HG03097 (cell line): Measurements from ENCODE around the gene RBBP8NL.

ENCODE experiments used
- ATAC-seq: cut with Tn5 transposase; IDR thresholded peaks from one replicate; pipeline ENCODE4 v1.9.1; 2021; ENCODE audit not compliant: unreplicated experiment, low FRiP score

RBBP8NL gene

DNA sequence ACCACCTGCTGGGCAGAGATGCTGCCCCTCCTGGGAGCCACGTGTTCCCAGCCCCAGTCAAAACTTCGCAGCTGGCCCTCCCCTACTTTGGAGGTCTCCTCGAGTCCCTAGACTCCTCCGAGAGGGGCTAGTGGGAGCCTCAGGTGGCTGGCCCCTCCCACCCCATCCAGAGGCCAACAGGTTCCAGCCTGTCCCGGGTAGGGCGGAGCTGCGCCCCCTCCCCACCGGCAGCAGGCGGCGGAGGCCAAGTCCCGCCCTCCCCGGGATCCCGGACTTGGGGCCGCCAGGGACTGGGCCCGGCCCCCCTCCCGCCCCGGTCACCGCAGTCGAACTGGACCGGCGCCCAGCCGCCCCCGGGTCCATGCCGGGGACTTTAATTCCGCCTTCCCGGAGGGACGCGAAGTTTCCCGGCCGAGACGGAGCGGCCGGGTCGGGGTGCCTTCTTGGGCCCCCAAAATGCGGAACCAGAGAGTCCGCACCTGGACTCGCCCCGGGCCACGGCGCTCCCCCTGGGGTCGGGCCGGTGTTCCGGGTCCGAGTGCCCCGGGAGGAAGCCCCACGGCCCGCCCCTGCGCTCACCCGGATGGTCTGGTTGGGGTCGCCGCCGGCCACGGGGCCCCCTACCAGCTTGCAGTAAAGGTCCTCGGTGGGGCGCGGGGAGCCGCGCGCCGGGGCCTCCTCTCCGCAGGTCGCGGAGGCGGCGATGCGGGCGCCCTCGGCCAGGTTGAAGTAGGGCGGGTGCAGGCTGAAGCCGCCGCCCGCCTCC, 60.8 kb downstream of the RBBP8NL start:
- no peak for ATAC-seq

DNA sequence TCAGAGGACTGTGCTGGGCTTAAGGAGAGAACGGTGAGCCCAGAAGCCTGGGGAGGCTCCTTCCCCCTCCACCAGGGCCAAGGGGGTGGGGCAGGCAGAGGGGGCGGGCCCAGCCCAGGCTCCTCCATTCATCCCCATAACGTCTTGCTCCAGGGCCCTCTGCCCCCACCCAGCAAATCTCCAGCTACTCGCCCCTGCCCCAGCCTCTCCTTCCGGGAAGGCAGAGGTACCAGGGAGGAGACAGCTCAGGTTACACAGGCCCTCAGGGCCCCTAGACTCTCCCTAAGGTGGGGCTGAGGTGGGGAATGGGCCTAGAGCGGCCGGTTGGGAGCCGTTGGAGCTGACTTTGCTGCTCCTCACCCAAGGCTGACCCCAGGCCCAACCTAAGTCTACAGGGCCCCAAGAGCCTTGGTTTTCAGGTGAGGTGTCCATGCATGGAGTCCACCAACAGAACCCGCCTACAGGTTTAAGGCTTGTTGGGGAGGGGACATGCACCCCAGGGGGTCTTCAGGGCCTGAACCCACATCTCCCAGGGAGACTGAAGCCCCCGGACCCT, 61.4 kb downstream of the RBBP8NL start:
- ATAC-seq = no peak

DNA sequence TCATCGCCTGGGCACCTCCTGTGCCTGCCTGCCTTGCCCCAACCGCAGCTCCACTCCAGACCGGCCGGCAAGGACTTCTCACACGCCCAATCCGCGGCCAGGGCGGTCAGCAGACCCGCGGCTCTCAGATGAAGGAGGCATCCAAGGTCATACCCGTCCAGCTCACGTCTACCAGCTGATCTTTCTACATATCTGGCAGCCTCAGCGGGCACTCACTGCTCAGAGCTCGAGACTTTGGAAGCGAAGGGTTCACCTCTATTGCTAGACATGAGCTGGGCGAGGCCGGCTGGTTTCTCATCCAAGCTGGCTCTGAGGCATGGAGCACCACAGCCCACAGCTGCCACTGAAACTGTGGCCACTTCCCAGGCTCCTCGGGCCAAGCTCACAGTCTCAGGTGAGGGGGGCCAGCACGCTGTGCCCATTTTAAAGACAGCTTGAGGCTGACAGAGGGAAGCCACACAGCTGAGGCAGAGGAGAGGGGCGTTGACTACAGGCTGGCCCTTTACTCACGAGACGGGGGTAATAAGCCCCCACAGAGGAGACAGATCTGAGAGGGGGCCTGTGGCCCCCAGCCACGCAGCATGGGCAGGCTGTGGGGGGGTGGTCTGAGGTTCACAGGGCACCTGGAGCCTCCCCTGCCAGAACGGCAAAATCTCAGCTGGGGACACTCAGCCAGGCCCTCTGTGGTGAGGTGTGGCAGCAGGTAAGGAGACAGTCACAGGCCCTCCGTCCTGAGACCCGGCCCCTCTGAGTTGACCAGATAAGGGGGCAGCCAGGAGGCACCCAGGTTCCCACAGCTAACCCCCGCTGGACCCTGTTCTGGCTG, 62.2 kb downstream of the RBBP8NL start:
- ATAC-seq = no peak

DNA sequence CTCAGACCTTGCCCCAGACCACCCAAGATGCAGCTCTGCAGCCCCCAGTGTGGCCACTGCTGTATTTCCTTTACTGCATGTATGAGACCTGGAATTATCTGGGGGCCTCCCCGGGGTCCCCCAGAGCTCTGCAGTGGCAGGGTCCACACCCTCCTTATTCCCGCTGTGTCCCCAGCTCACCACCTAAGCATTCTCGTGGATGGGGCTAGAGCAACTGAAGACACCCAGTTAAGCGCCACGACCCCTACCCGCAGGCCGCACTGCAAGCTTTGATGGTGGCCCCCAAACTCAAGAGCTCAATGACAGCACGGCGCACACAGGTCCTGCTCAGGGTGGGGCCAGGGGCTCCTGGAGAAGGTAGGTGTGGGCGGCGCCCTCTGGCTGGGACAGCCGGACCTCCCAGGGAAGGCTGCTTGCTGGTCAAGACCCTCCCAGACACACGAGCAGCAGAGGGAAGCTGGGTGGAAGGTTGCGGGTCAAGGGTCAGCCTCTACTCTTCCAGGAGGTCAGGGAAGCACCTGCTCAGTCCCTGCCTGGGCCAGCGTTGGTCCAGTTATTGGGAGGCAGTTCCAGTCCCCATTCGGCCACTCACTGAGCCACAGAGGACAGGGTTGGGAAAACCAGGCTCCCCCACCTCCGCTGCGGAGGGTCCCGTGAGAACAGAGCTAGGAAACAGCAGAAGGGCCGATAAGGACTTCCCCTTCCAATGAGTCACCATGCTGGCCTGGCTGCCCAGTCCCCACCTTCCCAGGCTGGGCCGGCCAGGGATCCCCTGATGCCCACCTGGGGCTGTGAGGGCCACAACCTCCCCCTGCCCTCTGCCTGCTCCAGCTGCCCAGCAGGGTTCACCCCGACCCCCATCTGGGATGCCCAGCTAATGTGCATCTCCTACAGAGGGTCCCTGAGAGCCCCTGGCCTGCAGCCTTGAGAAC, 63.2 kb downstream of the RBBP8NL start:
- ATAC-seq = no peak

DNA sequence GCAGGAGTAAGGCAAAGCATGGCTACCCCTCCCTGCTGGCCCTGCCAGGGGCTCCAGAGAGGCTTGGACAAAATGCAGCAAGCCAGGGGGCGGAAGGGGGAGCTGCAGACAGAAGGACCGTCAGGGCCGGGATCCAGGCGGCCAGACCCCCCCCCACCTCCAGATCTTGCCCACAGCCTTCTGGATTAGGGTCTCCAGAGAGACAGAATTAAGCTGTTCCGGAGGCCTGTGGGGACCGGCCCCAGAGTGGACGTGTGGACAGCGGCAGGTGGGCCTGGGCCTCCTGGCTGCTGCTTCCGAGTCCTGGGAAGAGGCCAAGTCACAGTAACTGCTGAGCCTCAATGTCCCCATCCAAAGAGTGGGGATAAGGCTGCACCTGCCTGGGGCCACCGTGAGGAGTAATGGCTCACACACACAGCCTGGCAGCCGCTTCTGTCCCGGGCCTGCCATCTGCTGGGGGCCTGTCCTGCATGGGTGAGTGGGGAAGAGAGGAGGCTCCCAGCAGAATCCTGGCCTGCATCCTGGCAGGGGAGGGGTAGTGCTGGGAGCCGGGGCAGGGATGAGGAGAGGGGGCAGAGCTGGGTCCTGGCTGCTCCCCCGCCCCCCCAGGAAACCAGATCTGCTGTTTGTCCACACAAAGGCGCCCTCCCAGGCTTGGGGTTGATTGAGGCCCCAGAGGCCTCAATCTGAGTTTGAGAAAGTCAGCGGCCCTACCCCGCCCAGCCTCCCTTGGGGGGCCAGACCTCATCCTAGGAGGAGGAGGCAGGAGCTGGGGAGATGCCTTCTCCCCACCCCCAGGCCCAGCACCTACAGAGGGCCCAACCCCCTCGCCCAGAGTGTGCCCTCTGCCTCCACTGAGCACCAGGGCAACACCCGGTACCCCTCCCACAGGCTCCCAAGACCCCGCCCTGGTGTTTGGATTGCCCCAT, 64.1 kb downstream of the RBBP8NL start:
- ATAC-seq = no peak

DNA sequence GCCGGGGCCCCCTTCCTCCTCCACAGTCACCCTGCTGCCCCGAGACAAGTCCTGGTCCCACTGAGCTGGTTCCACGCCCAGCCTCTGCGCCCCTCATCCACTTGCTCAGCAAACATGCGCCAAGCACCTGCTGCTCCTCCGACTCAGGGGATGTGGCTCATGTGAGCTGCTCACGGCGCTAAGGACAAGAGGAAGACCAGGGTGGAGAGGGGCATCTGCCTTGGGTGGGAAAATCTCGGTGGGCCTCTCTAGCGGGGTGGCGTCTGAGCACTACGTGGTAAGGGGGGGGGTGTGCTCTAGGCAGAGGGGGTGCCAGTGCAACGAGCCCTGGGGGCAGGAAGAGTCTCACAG, 64.8 kb downstream of the RBBP8NL start:
- ATAC-seq = no peak

DNA sequence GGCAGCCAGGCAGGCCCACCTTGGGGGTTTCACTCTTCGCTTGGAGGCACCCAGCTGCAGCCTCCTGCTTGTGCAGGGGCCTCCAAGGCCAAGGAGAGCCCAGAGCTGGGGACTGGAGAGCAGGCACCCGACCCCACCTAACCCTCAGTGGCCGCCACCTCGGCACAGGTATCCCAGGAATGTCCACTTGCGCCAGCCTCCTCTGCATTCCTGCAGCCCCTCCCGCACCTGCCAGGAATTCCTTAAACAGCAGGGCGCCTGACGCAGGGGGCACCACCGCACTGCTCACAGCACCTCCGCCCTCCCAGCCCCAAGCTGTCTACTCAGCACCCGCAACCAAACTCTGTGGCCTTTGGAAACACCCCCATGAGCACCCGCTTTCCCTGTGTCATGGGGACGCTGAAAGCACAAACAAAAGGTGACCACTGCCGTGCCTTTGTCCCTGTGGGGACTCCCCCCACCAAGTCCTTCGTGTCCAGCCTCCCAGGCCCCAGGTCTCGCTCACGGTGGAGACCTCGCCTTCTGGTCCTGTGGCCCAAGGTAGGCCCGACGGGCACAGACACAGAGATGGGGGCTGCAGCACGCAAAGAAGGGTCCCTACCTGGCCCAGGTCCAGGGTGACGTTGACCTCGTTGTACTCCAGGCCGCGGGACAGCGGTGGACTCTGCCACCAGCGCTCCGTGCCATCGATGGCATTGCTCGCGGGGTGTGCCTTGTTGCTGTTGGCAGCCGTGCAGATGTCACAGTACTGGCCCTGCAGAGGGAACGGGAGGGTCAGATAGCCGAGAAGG, 65.3 kb downstream of the RBBP8NL start:
- ATAC-seq = no peak

DNA sequence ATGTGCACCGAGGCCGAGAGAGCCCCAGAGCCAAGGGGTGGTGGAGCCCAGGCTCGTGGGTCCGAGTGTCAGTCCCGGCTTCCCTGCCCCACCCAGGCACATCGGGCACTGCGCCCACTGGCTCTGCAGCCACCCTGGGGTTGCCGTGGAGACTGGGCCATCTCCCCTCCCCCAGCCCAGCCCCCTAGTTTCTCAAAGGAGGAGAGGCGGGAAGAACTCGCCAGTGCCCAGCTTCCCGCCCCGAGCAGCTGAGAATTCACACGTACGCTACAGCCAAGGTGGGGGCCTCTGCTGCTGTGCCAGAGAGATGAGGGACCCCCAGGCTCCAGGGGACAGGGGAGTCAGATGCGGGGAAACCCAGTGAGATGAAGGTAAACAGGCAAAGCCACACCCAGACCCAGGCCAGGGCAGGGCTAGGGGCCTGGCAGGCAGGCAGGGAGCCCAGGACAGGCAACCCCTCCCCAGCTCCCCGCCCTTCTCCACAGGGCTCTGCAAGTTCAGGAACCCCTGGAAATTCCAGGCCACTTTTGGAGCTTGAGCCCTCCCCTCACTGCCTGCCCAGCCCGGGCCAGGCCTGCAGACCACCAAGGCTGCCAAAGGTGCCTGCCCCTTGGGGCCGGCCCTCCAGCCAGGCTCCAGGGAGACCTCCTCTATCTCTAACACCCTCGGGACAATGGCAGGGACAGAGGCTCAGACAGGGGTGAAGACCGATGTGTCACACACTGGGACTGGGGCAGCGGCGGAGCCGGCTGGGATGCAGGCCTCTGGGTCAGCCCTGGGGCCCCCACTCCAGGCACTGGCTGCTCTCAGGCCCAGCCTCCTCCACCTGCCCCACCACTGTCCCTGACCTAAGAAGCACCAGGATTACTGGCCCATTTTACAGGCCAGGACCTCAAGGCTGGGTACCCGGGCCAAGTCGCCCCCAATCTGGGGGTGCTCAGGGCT, 66.2 kb downstream of the RBBP8NL start:
- no peak for ATAC-seq
